ENCODE measurements around the gene NOC2L.

Gene NOC2L

GRCh38 chr1:919271-919872 is 39.7 kb downstream of the NOC2L start:
- ATAC-seq (no peak), DNase-seq (no peak)

GRCh38 chr1:918843-919242 is 40.2 kb downstream of the NOC2L start:
- no peaks in the 10 kb centered on the region for H3K9me3 Mint-ChIP-seq
- H3K27ac Mint-ChIP-seq, result no peak overlapping the region
- H3K36me3 Mint-ChIP-seq (ENCODE audit: low read depth), result no peaks in the 10 kb centered on the region
- H3K4me1 Mint-ChIP-seq, result peaks cover 15% of the 10 kb centered on the region
- H3K27me3 Mint-ChIP-seq, result peaks cover 43% of the 10 kb centered on the region
- ATAC-seq (no peak), DNase-seq (no peak)
- no peak overlapping the region for H3K4me3 Mint-ChIP-seq

More at GRCh38 chr1:919271-919872, 39.7 kb downstream of the NOC2L start:
- H3K27ac Mint-ChIP-seq, result no peak overlapping the region
- H3K36me3 Mint-ChIP-seq (ENCODE audit: low read depth), result no peaks in the 10 kb centered on the region
- peaks cover 43% of the 10 kb centered on the region for H3K27me3 Mint-ChIP-seq
- H3K9me3 Mint-ChIP-seq, result no peaks in the 10 kb centered on the region
- no peak overlapping the region for H3K4me3 Mint-ChIP-seq
- H3K4me1 Mint-ChIP-seq, result peaks cover 15% of the 10 kb centered on the region

GRCh38 chr1:918353-918752 is 40.7 kb downstream of the NOC2L start:
- H3K4me3 Mint-ChIP-seq, result no peak overlapping the region
- H3K9me3 Mint-ChIP-seq, result no peaks in the 10 kb centered on the region
- no peaks in the 10 kb centered on the region for H3K36me3 Mint-ChIP-seq (ENCODE audit: low read depth)
- DNase-seq (no peak), ATAC-seq (no peak)
- H3K27ac Mint-ChIP-seq, result no peak overlapping the region
- H3K4me1 Mint-ChIP-seq, result peaks cover 14% of the 10 kb centered on the region
- peaks cover 41% of the 10 kb centered on the region for H3K27me3 Mint-ChIP-seq

GRCh38 chr1:917466-918091 is 41.5 kb downstream of the NOC2L start:
- Mint-ChIP-seq H3K27ac (no peak overlapping the region), H3K4me1 (peaks cover 9% of the 10 kb centered on the region), H3K36me3 (ENCODE audit: low read depth) (no peaks in the 10 kb centered on the region), H3K4me3 (no peak overlapping the region), H3K9me3 (no peaks in the 10 kb centered on the region), H3K27me3 (peaks cover 37% of the 10 kb centered on the region)
- DNase-seq, result no peak
- no peak for ATAC-seq

DNA sequence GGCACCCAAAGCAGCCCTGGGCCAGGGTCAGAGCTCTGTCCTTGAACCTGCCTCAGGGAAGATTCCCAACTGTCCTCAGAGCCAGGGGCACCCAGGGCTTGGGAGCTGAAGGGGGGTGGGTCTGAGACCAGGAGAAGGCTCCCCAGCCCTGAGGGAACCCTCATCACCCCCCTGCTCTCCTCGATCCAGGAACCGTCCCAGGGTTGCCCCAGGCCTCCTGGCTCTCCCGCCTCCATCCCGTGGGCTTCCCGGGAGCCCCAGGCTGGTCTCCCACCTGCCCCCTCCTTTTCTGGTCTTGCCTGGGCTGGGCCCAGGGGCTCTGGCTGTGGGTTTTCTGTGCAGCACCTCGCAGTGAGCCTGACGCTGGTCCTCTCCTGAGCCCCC is 42.0 kb downstream of the NOC2L start:
- H3K27me3 Mint-ChIP-seq, result peaks cover 37% of the 10 kb centered on the region
- no peak overlapping the region for H3K4me3 Mint-ChIP-seq
- DNase-seq, result no peak
- no peak overlapping the region for H3K27ac Mint-ChIP-seq
- no peak for ATAC-seq
- H3K36me3 Mint-ChIP-seq (ENCODE audit: low read depth), result no peaks in the 10 kb centered on the region
- peaks cover 9% of the 10 kb centered on the region for H3K4me1 Mint-ChIP-seq
- no peaks in the 10 kb centered on the region for H3K9me3 Mint-ChIP-seq

DNA sequence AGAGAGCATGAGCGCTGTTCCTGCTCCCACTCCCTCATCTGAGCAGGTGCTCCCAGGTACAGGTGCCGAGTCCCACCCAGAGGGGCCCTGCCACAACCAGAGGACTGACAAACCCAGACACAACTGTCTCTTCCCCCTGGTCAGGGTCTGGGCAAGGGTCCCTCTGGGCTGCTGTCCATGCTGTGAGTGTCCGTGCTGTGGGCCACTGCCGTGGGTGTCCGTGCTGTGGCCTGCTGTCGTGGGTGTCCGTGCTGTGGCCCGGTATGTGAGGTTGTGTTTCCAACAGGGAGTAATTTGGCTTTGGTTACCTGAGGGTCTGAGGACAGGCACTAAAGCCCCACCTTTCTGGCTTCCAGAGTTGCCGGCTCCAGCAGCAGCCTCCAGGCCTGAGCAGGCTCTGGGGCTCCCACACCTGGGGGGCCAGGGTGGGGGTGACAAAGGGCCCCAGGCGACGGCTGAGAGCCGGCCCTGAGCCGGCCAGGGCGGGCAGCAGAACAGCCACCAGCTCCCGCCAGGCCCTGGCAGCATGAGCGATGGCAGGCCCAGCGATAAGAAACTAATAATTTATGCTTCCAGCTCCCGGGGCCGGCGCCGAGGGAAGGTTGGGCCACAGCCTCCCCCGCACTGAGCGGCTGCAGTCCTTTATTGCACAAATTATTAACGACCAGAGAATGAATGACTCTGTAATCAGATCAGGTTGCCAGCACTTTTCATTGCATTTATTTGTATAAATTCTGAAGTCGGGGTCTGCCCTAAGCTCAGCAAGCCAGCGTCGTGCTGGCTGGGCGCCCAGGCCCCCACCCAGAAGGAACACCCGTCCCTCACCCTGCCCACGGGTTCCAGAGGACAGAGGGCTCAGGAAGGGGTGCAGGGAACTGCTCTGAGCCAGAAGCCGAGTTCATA is 42.6 kb downstream of the NOC2L start:
- peaks cover 35% of the 10 kb centered on the region for H3K27me3 Mint-ChIP-seq
- H3K4me1 Mint-ChIP-seq, result peaks cover 7% of the 10 kb centered on the region
- no peak for DNase-seq

GRCh38 chr1:915295-916172 is 43.5 kb downstream of the NOC2L start:
- no peaks in the 10 kb centered on the region for H3K9me3 Mint-ChIP-seq
- H3K4me3 Mint-ChIP-seq, result no peak overlapping the region
- H3K27me3 Mint-ChIP-seq, result peaks cover 38% of the 10 kb centered on the region
- no peak overlapping the region for H3K27ac Mint-ChIP-seq
- no peaks in the 10 kb centered on the region for H3K36me3 Mint-ChIP-seq (ENCODE audit: low read depth)
- no peak for ATAC-seq
- DNase-seq, result no peak
- peaks cover 3% of the 10 kb centered on the region for H3K4me1 Mint-ChIP-seq

More for the DNA sequence above, 42.6 kb downstream of the NOC2L start:
- Mint-ChIP-seq H3K4me3 (no peak overlapping the region), H3K27ac (no peak overlapping the region), H3K9me3 (no peaks in the 10 kb centered on the region), H3K36me3 (ENCODE audit: low read depth) (no peaks in the 10 kb centered on the region)
- no peak for ATAC-seq

DNA sequence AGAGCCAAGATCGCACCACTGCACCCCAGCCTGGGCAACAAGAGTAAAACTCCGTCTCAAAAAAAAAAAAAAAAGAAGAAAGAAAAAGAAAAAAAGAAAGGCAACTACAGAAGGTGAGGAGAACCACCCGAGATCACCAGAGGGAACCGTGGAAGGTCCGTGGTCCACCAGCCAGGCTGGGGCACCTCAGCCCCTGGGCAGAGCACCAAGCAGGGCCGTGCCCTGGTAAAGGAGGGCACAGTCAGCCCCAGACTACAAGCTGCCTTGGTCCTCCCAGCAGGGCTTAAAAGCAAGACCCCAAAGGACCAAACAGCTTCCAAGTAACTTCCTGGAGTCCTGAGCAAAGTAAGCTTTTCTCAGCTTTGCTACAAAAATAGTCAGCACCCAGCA is 44.2 kb downstream of the NOC2L start:
- no peaks in the 10 kb centered on the region for H3K36me3 Mint-ChIP-seq (ENCODE audit: low read depth)
- ATAC-seq (no peak), DNase-seq (no peak)
- H3K27ac Mint-ChIP-seq, result no peak overlapping the region
- H3K9me3 Mint-ChIP-seq, result no peaks in the 10 kb centered on the region
- peaks cover 2% of the 10 kb centered on the region for H3K4me1 Mint-ChIP-seq
- peaks cover 35% of the 10 kb centered on the region for H3K27me3 Mint-ChIP-seq
- no peak overlapping the region for H3K4me3 Mint-ChIP-seq

GRCh38 chr1:914131-914890 is 44.7 kb downstream of the NOC2L start:
- Mint-ChIP-seq H3K27me3 (peaks cover 34% of the 10 kb centered on the region), H3K36me3 (ENCODE audit: low read depth) (no peaks in the 10 kb centered on the region), H3K4me1 (peaks cover 2% of the 10 kb centered on the region), H3K27ac (no peak overlapping the region), H3K9me3 (no peaks in the 10 kb centered on the region), H3K4me3 (no peak overlapping the region)
- DNase-seq (no peak), ATAC-seq (no peak)

- H3K4me1 Mint-ChIP-seq, result peaks cover 2% of the 10 kb centered on the region
- H3K9me3 Mint-ChIP-seq, result no peaks in the 10 kb centered on the region
- H3K36me3 Mint-ChIP-seq (ENCODE audit: low read depth), result no peaks in the 10 kb centered on the region
- no peak overlapping the region for H3K4me3 Mint-ChIP-seq
- DNase-seq (no peak), ATAC-seq (no peak)
- H3K27ac Mint-ChIP-seq, result no peak overlapping the region
- peaks cover 32% of the 10 kb centered on the region for H3K27me3 Mint-ChIP-seq
These were observed 45.4 kb downstream of the NOC2L start for GRCh38 chr1:913491-914130.

- H3K27me3 Mint-ChIP-seq, result peaks cover 32% of the 10 kb centered on the region
- H3K4me3 Mint-ChIP-seq, result no peak overlapping the region
These were observed 46.2 kb downstream of the NOC2L start for GRCh38 chr1:912740-913301.

DNA sequence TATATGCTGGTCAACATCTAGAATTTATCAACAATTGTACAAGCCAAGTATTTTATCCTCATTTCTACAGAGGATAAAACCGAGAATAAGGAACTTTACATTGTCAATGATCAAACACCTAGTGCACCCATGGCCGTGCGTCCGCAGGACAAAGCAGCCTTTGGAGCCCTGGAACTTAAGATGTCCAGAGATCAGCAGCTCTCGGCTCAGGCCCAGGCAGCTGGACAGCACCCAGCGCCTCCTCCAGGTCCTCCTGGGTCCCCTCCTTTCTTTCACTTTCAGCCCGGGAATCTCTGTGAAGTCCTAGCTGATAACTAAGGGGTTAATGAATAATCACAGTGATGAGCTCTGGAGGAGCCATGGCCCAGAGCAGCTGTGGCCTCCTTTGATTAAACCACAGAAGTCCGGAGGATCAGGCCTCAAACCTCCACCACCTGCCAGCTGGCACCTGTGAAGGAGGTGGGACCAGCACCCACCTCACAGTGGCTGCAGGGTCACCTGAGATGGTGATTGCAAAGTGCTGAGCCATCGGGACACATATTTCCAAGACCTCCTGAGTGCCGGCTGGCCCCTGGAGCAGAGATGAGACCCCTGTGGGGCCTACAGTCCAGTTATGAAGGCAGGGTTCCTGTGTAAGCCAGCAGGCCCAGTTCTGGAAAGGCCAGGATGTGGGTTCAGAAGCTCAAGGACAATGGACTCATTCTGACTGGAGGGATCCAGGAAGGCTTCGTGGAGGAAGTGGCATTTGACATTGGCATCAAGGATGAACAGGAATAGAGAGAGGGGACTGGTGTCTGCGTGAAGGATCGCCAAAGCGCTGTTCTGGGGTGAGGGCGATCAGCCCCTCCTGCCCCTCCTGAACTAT is 46.9 kb downstream of the NOC2L start:
- Mint-ChIP-seq H3K4me3 (no peak overlapping the region), H3K36me3 (ENCODE audit: low read depth) (no peaks in the 10 kb centered on the region), H3K27me3 (peaks cover 37% of the 10 kb centered on the region), H3K4me1 (peaks cover 2% of the 10 kb centered on the region), H3K9me3 (no peaks in the 10 kb centered on the region), H3K27ac (no peak overlapping the region)
- DNase-seq (no peak), ATAC-seq (no peak)

More at GRCh38 chr1:912740-913301, 46.2 kb downstream of the NOC2L start:
- no peaks in the 10 kb centered on the region for H3K9me3 Mint-ChIP-seq
- ATAC-seq, result no peak
- no peaks in the 10 kb centered on the region for H3K36me3 Mint-ChIP-seq (ENCODE audit: low read depth)
- H3K4me1 Mint-ChIP-seq, result peaks cover 2% of the 10 kb centered on the region
- DNase-seq, result no peak
- no peak overlapping the region for H3K27ac Mint-ChIP-seq
